GM18498 (cell line): ENCODE measurements around the gene PTPRN2.
"Not testable (repeated sequence)": the region's sequence is repeated elsewhere in the genome, so short reads cannot be mapped to it uniquely, and the experiment has no call there.

ENCODE experiments used
- ATAC-seq: cut with Tn5 transposase; IDR thresholded peaks from one replicate; pipeline ENCODE4 v1.9.1; 2021; ENCODE audit warnings: mild to moderate bottlenecking, moderate library complexity; ENCODE audit not compliant: unreplicated experiment

PTPRN2 gene

DNA sequence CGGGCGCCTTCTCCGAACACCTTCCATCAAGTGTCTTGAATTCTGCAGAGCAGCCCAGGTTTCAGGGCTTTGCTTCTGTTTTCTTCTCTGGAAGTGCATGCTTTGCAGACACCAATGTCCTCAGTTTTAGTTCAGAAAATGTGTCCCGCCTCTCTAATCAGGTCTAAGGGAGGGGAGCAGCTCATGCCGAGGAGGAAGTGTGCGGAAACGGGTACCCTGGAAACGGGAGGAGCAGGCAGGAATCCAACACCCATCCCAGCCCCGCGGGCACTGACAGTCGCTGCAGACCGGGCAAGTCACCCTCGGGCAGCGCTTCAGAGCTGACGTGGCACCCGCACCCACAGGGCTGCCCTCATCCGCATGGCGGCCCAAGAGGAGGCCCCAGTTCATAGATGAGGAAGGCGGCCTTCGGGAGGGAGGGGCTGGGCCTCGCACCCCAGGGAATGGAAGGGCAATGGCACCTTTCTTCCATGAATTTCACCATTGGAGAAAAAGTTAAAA is 912.1 kb downstream of the PTPRN2 start:
- ATAC-seq: no peak

DNA sequence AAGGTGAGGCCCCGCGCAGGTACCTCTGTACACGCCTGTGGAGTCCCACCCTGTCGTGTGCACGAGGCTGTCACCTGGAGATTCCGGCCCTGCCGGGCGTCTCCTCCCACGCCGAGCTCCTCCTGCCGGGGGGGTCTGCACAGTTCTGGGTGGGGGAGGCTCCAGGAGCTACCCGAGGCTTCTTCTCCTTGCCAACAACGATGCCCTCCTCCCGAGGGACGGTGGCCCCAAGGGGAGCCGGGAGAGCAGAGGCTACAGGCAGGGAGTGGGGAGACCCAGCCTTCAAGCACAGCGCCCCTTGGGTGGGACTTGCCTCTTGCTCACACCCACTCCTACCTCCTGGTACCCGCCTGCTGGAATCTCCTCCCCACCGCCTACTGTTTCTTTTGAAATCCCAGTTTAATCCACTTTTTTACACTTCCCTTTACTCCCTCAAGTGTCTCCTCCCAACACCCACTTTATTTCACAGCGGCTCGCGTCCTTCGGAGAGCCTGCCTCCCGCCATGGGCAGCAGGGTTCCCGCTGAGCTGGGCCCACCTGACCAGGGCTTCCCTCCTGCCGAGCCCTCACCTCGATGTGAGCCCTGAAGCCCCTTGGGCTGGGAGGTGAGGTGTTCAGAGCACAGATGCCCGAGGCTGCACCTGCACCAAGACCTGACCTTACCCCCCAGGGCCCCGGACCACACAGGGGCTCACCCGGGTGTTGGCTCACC is 912.8 kb downstream of the PTPRN2 start:
- no peak for ATAC-seq

DNA sequence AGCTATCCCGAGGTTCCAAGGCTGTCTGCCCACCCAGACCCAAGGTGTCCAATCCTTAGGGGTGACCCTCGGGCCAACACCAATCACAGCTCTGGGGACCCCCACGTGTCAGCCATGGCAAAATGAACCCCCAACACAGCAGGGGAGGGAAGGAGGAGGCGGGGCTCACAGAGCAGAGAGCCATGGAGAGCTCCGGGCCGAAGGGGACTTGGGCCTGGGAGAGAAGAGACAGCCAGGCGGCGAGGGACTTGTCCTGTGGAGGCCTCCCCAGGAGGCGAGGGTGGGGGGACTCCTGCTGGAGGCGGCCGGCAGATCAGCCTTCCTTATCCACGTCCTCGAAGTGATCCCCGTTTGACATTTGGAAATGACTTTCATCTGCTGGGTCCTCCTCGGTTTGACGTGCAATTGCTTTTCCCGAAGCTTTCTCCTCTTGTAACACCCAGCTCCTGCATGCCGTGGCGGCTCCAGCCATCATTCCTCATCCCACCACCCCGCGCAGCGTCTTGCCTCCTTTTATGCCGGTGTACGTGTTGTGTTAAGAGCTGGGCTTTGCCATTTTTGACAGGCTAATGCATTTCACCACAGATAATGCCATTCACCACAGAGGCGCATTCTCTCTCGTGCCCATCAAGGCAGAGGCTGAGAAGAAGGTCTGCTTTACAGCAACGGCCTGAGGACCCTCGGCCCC is 913.5 kb downstream of the PTPRN2 start:
- no peak for ATAC-seq

DNA sequence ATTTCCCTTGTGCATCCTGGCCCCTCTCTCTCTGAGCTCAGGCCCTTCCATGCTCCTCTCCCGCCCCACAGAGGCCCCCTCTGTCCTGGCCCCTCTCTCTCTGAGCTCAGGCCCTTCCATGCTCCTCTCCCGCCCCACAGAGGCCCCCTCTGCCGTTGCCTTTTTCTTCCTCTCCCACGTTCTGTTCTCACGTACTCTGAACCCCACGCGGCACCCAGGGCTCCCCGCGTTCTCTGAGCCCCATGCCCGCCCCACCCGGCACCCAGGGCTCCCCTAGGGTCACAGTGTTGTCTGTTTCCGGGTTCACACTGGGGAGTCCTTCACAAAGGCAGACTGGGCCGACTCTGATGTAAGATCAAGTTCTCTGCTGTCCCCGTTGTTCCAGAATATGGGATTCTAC is 914.0 kb downstream of the PTPRN2 start:
- ATAC-seq: no peak

DNA sequence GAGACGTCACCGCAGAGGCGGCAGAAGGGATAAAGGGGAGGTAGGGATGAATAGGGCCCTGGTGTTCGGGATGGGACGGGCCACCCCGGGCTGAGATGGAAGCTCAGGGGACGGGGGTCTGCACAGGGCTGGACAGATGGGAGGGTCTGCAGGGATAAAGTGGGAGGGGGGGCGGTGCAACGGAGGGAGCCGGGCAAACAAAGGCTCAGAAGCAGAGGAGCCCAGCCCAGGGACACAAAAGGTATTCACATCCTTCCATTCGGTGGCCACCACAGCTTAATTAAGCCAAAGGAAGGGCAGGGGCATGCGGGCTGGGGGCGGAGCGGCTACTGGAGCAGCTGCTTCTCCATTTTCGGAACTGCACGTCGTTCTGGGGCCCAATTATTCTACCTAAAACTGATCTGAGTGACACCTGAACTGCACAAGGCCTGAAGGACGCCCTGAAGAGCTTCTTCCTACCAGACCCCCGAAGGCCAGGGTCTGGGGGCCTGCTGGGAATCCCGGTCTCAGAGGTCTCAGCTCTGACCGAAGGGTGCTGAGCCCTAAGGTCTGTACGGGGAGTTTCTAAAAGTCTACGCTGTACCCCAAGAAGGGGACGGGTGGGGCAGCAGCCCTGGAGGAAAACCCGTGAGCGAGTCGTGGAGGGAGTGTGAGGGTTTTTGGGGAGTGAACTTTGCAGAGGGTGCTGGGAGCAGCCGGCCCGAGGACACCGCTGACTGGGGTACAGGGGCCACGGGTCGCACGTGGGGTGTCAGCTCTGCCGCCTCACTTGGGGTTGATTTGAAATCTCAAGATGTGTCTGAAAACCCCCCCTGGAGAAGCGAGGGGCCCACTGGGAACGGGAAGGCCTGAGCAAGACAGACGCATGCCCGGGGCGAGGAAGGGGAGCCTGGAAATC is 916.0 kb downstream of the PTPRN2 start:
- ATAC-seq: no peak

DNA sequence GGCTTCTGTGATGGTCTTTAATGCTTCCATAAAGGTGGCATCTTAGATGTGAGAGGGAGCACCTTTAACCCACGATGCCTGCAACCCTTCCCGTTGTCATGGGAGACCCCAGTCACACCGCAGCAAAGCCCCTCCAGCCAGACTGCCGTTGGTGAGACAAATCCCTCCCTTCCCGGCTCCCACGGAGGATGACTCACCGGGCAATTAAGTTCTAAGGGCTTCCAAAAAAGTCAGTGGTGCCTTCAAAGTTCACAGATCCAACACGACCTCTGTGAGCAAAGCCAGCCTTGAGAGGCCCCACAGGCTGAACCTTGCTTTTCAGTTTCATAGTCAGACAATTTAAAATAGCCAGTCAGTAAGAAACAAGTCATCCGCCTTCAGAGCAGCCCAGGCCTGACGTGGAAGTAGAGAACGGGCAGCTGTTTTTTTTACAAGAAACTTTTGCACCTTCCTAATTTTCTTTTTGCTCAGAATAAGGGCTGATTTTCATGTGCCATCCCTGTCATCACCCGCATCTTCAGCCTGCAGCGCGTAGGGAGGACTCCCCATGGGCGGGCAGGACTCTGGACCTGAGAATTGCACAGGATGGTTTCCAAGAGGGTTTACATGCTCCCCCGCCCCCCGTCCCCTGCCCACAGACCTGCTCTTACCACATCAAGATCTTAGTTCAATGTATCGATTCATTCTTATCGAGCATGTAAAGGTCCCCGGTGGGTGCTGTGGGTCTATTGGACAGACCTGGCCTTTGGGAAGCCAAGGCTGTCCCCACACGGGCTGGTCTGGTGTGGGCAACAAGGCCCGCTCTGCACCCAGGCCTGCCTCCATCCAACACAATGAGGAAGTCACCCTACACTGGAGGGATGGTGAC is 916.9 kb downstream of the PTPRN2 start:
- ATAC-seq: no peak

DNA sequence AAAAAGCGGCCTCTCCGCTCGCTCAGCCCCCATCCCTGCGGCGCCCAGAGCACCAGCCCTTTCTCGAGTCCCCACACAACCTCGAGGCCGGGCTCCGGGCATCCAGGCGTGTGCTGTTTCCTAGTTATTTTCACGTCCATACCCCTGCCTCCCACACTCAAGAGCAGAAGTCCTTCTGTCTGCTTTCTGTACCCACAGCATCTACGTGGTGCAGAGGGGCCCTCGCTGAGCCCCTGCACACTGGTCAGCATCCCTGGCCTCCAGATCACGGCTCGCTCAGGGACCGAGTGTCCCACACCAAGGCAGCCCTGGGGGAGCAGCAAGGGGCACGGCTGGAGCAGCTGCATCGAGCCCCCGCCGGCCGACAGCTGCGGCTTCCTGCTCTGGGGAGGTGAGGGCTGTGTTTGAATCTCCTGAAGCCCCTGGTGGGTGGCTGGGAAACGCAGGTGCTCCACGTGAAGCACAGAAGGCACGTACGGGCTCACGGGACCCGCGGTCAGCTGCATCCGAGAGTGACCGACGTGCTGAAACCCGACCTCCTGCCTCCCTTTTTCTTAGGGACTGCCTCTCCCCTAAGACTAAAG is 917.8 kb downstream of the PTPRN2 start:
- no peak for ATAC-seq

DNA sequence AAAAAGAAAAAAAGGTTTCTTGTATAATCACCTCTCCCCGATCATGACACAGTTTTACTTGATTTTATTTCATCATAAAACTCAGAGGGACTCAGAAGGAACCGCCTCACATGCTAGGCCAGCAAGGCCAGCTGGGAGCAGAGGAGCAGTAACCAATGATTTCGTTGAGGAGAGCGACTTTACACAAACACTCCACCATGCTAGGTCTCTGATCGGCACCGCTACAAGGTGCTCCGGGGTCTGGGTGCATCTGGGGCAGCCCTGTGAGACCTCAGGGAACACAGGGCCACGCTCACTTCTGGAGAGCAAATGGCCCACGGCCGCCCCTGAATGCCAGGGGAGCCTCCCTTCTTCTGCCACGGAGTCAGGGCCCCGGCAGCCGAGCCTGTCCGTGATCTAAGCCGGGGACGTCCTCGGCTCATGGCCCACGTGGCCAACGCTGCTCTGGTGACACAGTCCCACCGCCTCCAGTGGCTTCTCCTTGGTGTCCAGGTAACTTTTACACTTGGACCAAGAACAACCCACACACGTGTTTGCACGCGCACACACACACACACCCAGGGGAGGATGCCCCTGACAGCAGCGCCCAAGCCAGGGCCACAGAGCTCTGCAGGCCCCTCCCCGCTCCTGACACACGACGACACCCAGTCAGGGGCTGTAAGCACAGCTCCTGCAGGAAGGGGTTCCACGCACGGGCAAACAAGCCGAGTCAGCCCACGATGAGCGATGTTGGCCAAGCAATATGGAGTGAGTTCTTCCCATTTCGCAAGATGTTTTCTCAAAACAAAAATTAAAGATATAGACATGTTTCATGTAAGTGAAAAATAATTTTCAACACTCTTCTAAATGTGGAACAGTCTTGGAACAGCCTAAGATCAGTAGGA is 918.5 kb downstream of the PTPRN2 start:
- ATAC-seq: no peak

DNA sequence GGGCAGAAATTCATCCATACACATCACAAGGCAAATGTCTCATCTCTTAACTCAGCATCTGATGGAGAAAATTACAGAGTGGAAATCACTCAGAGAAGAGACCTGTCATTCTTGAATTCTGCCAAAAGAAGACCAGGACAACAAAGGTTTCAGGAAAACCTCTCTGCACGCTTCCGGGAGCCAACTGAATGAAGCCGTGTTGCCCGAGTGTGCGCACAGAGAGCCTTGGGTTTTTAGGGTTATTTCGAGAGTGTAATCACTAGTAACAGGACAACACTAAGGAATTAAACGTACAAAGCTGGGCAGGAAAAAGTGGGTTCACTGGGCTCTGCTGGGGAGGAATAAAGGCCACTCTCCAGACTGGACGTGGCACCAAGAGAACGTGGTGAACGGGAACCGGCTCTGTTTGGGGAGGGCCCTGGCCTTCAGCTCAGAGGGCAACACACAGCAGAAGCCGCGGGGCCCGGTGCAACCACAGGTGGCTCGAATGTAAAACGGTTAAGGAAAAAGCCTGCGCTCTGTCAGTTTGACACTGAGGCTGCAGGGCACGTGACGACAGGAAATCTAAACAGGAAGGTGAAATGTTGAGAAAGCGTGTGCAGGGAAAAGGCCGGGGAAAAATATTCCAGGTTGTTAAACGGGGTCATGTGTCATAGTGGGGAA is 919.3 kb downstream of the PTPRN2 start:
- no peak for ATAC-seq

DNA sequence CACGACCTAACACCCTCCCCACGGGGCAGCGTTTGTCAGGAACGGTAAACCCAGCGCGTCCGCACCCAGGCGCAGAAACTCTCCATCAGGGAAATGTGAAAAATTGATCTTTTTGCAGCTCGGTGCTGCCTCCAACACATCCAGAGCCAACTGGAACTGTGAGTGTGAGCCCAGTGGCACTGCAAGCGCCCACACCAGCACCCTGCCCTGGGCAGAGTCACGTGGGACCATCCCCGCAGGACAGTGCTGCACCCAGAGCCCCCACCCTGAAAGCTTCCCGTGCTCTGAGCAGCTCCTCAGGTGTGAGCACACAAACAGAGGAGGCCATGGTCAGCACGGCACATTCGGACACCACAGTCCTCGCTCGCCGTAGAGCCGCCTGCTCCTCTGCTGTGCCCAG is 919.9 kb downstream of the PTPRN2 start:
- ATAC-seq: no peak

DNA sequence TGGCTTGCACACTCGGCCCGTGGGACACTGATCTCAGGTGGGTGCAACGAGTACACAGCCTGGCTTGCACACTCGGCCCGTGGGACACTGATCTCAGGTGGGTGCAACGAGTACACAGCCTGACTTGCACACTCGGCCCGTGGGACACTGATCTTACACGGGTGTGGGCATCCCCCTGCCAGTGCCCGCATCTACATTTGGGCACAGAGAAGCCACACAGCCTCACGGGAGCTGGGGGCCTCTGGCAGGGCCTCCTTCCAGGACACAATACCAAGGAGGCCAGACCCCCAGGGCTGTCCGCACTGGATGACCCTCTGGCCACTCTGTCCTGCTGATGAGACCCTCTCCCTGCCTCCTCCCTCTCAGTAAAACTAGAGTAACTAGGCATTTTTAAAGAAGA is 920.4 kb downstream of the PTPRN2 start:
- no peak for ATAC-seq

DNA sequence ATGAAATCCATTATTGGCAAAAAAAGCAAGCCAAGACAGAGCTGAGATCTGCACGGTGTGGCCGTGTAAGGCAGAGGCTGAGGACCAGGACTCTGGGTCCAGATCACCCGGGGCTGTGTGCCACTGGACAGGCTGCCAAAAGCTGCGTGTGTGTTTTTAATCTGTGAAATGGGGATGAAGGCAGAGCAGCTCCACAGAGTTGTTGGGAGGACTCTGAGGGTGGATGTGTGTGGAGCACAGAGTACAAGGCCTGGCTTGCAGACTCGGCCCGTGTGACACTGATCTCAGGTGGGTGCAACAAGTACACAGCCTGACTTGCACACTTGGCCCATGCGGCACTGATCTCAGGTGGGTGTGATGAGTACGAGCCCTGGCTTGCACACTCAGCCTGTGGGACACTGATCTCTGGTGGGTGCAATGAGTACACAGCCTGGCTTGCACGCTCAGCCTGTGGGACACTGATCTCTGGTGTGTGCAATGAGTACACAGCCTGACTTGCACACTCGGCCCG is 921.0 kb downstream of the PTPRN2 start:
- ATAC-seq: no peak

DNA sequence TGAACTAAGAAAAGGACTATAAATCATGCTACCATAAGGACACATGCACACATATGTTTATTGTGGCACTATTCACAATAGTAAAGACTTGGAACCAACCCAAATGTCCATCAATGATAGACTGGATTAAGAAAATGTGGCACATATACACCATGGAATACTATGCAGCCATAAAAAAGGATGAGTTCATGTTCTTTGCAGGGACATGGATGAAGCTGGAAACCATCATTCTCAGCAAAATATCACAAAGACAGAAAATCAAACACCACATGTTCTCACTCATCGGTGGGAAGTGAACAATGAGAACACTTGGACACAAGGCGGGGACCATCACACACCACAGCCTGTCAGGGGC is 922.0 kb downstream of the PTPRN2 start:
- ATAC-seq: not testable (repeated sequence)

DNA sequence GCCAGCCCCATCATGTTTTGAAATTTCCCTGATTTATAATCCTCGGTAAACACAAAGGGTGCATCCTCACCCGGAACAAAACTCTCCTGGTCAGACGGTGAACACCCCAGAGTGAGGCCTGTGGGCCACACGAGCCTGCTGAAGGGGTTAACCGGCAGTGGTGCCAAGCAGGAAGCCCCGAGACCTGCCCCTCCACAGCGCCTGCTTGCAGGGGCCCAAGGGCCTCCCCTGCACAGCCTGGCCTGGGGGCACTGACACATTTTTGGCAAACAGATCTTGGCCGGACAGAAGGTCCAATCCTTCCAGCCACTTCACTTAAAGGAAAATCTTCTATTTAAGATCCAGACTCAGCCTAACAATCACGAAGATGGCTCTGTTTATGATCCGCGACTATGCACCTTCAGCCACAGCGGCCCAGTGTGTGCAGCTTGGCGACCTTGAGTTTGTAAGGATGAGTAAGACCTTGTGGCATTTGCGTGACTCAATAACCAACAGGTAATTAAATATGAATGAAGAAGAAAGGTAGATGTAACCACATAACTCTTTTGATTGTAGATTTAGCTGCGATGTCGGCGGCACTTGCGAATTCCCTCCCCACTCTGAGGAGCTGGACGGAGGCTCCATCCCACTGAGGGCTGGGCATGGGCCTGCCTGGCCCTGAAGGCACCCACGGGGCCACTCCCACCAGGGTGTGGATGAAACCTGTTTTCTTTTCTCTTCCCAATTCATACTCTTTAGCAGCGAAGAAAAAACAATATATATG is 922.6 kb downstream of the PTPRN2 start:
- no peak for ATAC-seq

DNA sequence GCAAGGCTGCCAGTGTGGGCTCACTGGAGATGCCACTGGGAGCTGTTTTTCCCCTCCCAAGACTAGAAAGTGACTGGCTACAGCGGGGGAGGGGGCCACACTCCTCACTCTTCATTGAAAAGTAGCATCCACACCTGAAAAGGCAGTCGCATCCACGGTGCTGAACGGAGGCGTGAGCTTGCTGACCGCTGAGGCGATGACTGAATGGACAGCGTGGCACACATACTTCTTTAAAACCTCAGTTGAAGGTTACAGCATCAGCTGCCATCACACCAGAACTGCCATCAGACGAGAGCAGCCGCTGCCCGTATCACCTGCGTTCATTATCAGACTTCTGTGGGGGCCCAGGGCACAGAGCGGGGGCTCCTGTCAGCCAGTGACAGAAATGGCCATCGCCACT is 923.6 kb downstream of the PTPRN2 start:
- no peak for ATAC-seq

DNA sequence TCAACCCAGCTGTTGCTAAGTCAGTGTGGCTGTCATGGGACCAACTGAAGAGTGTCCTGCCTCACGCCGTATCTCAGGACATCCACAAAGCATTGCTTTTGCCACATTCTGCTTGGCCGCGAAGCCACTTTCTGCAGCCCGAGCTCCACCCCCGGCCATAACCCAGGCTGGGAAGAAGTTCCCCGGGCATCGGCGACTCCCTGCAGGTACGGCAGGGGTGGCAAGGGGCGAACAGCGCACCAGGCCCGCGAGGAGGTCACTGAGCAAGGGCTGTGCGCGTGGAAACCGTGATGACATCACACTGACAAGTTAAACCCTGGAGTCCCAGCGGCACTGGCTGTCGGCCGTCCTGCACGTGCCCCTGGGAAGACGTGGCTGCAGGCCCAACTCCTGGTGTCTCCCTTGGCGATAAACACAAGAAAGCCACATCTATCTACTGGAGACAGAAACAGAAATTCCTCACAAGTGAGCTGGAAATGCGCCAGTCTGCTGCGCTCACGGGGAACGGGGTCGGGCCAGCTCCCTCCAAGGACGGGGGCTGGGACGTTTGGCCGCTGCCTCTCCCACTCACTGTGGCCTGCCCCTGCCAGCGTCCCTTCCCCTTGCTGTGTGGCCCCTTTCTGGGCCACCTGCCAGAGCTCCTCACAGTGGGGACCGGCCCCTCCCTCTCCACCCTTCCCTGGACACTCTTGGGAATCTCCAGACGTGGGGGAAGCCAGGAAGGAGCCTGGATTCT is 924.5 kb downstream of the PTPRN2 start:
- no peak for ATAC-seq

DNA sequence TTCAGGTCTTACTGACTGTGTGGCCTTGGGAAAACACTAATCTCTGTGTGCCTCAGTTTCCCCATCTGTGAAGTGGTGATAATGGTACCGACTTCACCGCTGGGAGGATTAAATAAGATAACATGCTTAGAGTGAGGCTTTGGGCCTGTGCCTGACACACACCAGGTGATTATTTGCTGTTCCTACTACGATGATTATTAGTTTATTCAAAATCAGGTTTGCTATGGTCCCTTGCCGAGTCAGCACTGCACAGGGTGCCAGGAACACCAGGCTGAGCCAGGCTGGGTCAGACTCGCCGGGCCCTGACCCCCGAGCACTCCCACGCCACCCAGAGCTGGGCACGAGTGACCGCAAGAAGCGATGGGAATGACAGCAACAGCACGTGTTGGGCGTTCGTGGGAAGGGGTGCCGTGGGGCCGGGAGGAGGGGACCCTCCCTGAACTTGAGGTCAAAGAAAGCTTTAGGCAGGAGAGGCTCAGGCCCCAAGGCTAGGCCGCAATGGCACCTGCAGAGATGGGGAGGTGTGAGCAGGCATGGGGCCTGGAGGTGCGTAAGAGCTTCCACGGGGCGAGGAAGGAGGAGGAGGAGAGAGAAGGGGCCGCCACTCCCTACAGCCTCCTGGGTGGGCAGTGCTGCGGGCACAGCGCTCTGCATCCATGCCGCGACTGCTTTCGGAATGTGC is 925.4 kb downstream of the PTPRN2 start:
- no peak for ATAC-seq
